Measurements from ENCODE around the gene PYY. TPM values are rescaled to one million over a fixed set of nuclear protein-coding genes. Genes with fewer than 3 reads are reported as not detected.

The PYY gene
- polyA plus RNA-seq, 1 donor from 2014 or later = not detected

DNA sequence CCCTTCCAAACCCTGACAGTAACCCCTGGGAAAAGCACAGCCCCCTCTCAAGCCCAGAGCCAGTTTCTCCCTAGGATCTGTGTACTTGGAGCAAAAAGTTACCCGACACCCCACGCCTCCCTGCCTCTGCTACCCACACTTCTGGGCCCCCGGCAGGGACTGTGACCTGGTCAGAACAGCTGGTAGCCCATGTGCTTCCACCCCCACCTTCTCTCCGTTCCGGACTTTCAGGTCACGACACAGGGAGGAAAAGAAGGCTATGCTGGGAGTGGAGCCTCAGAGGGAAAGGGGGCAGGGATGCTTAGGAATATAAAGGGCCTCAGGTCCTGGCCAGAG, 17.8 kb downstream of the PYY start:
- Histone ChIP-seq H3K4me2 (ENCODE audit: low read length) (no peak overlapping the region), H3F3A (ENCODE audit: insufficient read depth, low read length, poor library complexity, severe bottlenecking) (no peaks in the 10 kb centered on the region), H3K4me3 (ENCODE audit: low read length) (no peak overlapping the region), H2AFZ (ENCODE audit: low read depth, low read length) (no peak overlapping the region), H3K36me3 (ENCODE audit: insufficient read depth, low read length) (no peaks in the 10 kb centered on the region), H3K27me3 (ENCODE audit: insufficient read depth, low read depth, low read length) (no peaks in the 10 kb centered on the region), H3K27ac (ENCODE audit: low read length) (no peak overlapping the region), H3K9me2 (ENCODE audit: insufficient read depth, low read length) (no peaks in the 10 kb centered on the region), H3K79me2 (replicated peaks; ENCODE audit: insufficient read depth, low read length) (no peaks in the 10 kb centered on the region), H4K20me1 (ENCODE audit: insufficient read depth) (no peaks in the 10 kb centered on the region), H3K9me3 (ENCODE audit: low read length) (no peaks in the 10 kb centered on the region), H3K9ac (ENCODE audit: low read length) (no peak overlapping the region)
- no peak for TF ChIP-seq POLR2AphosphoS5 (IDR thresholded peaks at IDR 0.05)

DNA sequence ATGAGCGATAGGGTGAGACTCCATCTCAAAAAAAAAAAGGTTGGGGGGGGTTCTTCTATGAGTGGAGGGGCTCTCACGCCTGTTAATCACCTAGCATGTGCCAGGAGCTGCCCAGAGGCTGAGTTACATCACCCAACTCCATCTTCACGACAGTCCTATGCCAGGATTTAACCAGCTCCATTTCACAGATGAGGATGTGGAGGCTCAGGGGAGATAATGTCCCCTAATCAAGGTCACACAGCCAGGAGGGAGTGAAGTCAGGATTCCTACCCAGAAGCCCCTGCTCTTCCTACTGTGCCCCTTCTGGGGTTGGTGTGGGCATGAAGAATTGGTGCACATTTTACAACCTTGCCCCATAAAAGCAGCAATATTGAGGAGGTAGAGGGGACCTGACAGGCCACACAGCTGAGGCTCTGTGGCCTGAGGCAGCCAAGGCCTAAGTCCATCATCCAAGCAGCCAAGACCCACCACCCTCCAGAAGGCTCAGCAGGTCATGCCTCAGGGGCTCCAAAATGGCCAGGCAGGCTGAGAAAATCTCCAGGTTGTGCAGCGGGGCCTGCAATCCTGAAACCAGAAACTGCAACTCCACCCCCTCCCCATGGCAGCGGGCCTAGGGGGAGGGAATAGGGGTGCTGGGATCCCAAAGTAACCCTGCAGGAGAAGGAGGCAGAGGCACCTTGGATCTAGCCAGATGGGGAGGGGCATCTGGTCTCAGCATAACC, 18.4 kb downstream of the PYY start:
- H3K27ac ChIP-seq (ENCODE audit: low read length) = no peak overlapping the region
- H3K4me3 ChIP-seq (ENCODE audit: low read length) = no peak overlapping the region
- TF ChIP-seq SMC3 (conservative IDR thresholded peaks at IDR 0.05; ENCODE audit: poor library complexity) (no peak), EP300 (conservative IDR thresholded peaks at IDR 0.05; ENCODE audit: poor library complexity, severe bottlenecking) (no peak), EZH2 (IDR thresholded peaks at IDR 0.05; ENCODE audit: borderline replicate concordance, insufficient read depth, low read length, poor library complexity, severe bottlenecking) (no peak), TAF1 (IDR thresholded peaks at IDR 0.05; ENCODE audit: low read depth) (no peak), POLR2AphosphoS5 (IDR thresholded peaks at IDR 0.05) (no peak), MXI1 (conservative IDR thresholded peaks at IDR 0.05; ENCODE audit: poor library complexity, severe bottlenecking) (no peak), RAD21 (conservative IDR thresholded peaks at IDR 0.05) (no peak)
- TF ChIP-seq, protein P1, sequence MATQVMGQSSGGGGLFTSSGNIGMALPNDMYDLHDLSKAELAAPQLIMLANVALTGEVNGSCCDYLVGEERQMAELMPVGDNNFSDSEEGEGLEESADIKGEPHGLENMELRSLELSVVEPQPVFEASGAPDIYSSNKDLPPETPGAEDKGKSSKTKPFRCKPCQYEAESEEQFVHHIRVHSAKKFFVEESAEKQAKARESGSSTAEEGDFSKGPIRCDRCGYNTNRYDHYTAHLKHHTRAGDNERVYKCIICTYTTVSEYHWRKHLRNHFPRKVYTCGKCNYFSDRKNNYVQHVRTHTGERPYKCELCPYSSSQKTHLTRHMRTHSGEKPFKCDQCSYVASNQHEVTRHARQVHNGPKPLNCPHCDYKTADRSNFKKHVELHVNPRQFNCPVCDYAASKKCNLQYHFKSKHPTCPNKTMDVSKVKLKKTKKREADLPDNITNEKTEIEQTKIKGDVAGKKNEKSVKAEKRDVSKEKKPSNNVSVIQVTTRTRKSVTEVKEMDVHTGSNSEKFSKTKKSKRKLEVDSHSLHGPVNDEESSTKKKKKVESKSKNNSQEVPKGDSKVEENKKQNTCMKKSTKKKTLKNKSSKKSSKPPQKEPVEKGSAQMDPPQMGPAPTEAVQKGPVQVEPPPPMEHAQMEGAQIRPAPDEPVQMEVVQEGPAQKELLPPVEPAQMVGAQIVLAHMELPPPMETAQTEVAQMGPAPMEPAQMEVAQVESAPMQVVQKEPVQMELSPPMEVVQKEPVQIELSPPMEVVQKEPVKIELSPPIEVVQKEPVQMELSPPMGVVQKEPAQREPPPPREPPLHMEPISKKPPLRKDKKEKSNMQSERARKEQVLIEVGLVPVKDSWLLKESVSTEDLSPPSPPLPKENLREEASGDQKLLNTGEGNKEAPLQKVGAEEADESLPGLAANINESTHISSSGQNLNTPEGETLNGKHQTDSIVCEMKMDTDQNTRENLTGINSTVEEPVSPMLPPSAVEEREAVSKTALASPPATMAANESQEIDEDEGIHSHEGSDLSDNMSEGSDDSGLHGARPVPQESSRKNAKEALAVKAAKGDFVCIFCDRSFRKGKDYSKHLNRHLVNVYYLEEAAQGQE (IDR thresholded peaks at IDR 0.05; ENCODE audit: borderline replicate concordance) = no peak
- TF ChIP-seq, protein P2, sequence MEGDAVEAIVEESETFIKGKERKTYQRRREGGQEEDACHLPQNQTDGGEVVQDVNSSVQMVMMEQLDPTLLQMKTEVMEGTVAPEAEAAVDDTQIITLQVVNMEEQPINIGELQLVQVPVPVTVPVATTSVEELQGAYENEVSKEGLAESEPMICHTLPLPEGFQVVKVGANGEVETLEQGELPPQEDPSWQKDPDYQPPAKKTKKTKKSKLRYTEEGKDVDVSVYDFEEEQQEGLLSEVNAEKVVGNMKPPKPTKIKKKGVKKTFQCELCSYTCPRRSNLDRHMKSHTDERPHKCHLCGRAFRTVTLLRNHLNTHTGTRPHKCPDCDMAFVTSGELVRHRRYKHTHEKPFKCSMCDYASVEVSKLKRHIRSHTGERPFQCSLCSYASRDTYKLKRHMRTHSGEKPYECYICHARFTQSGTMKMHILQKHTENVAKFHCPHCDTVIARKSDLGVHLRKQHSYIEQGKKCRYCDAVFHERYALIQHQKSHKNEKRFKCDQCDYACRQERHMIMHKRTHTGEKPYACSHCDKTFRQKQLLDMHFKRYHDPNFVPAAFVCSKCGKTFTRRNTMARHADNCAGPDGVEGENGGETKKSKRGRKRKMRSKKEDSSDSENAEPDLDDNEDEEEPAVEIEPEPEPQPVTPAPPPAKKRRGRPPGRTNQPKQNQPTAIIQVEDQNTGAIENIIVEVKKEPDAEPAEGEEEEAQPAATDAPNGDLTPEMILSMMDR (IDR thresholded peaks at IDR 0.05; ENCODE audit: poor library complexity, severe bottlenecking) = no peak
- H3K9me2 ChIP-seq (ENCODE audit: insufficient read depth, low read length) = no peaks in the 10 kb centered on the region
- H4K20me1 ChIP-seq (ENCODE audit: insufficient read depth) = no peaks in the 10 kb centered on the region
- H3K9me3 ChIP-seq (ENCODE audit: low read length) = no peaks in the 10 kb centered on the region
- no peaks in the 10 kb centered on the region for H3K27me3 ChIP-seq (ENCODE audit: insufficient read depth, low read depth, low read length)
- H3F3A ChIP-seq (ENCODE audit: insufficient read depth, low read length, poor library complexity, severe bottlenecking) = no peaks in the 10 kb centered on the region
- no peak overlapping the region for H2AFZ ChIP-seq (ENCODE audit: low read depth, low read length)
- no peaks in the 10 kb centered on the region for H3K36me3 ChIP-seq (ENCODE audit: insufficient read depth, low read length)
- H3K9ac ChIP-seq (ENCODE audit: low read length) = no peak overlapping the region
- H3K79me2 ChIP-seq (replicated peaks; ENCODE audit: insufficient read depth, low read length) = no peaks in the 10 kb centered on the region
- H3K4me2 ChIP-seq (ENCODE audit: low read length) = no peak overlapping the region

Data from neural cell (in vitro differentiated cells).